ENCODE measurements around the gene CETN3.
"Not testable (repeated sequence)": the region's sequence is repeated elsewhere in the genome, so short reads cannot be mapped to it uniquely, and the experiment has no call there.

Gene CETN3

GRCh38 chr5:90356176-90356575, 53.4 kb downstream of the CETN3 start:
- no peak for DNase-seq (ENCODE audit: low read depth)
- no peak overlapping the region for H3K4me3 ChIP-seq (ENCODE audit: low read length)
- no peak for TF ChIP-seq CTCF (IDR thresholded peaks at IDR 0.05; ENCODE audit: insufficient read depth, low read depth, low read length, missing control alignments)

- H3K4me3 ChIP-seq (ENCODE audit: low read length), result no peak overlapping the region
- no peak for TF ChIP-seq CTCF (IDR thresholded peaks at IDR 0.05; ENCODE audit: insufficient read depth, low read depth, low read length, missing control alignments)
- DNase-seq (ENCODE audit: low read depth), result no peak
Observed at GRCh38 chr5:90355635-90356034, 53.9 kb downstream of the CETN3 start.

- H3K4me3 ChIP-seq (ENCODE audit: low read length), result no peak overlapping the region
- no peak for TF ChIP-seq CTCF (IDR thresholded peaks at IDR 0.05; ENCODE audit: insufficient read depth, low read depth, low read length, missing control alignments)
- peak; percentile 65 for DNase-seq (ENCODE audit: low read depth)
Observed at GRCh38 chr5:90353254-90353653, 56.3 kb downstream of the CETN3 start.

GRCh38 chr5:90351101-90351500, 58.5 kb downstream of the CETN3 start:
- TF ChIP-seq CTCF (IDR thresholded peaks at IDR 0.05; ENCODE audit: insufficient read depth, low read depth, low read length, missing control alignments), result no peak
- H3K4me3 ChIP-seq (ENCODE audit: low read length), result no peak overlapping the region
- no peak for DNase-seq (ENCODE audit: low read depth)

- DNase-seq (ENCODE audit: low read depth), result no peak
- H3K4me3 ChIP-seq (ENCODE audit: low read length), result no peak overlapping the region
- TF ChIP-seq CTCF (IDR thresholded peaks at IDR 0.05; ENCODE audit: insufficient read depth, low read depth, low read length, missing control alignments), result no peak
Observed at GRCh38 chr5:90347462-90347861, 62.1 kb downstream of the CETN3 start.

GRCh38 chr5:90345684-90346083, 63.9 kb downstream of the CETN3 start:
- no peak for DNase-seq (ENCODE audit: low read depth)
- TF ChIP-seq CTCF (IDR thresholded peaks at IDR 0.05; ENCODE audit: insufficient read depth, low read depth, low read length, missing control alignments), result no peak
- no peak overlapping the region for H3K4me3 ChIP-seq (ENCODE audit: low read length)

GRCh38 chr5:90344689-90345088, 64.9 kb downstream of the CETN3 start:
- no peak for TF ChIP-seq CTCF (IDR thresholded peaks at IDR 0.05; ENCODE audit: insufficient read depth, low read depth, low read length, missing control alignments)
- DNase-seq (ENCODE audit: low read depth), result no peak
- H3K4me3 ChIP-seq (ENCODE audit: low read length), result no peak overlapping the region

GRCh38 chr5:90343731-90344130, 65.8 kb downstream of the CETN3 start:
- not testable (repeated sequence) for H3K4me3 ChIP-seq (ENCODE audit: low read length); DNase-seq (ENCODE audit: low read depth)

All from epithelial cell of esophagus (primary cell).